WTC11 (cell line): ENCODE data around the gene KCNJ14. TPM values are rescaled to one million over a fixed set of nuclear protein-coding genes. Genes with fewer than 3 reads are reported as not detected.
A peak's percentile ranks its signal among the peaks of the same experiment; 100 is the strongest.

ENCODE experiments used
- ATAC-seq: fragments of 200-7000 bp; cut with Tn5 transposase; 2 replicates; pipeline ENCODE4 v1.10.0; 2021; ENCODE audit warnings: mild to moderate bottlenecking, moderate library complexity
- CTCF ChIA-PET: fragments of 300-600 bp; sonication (Branson Sonifier 250); formaldehyde crosslinking; loops from one replicate; lab custom pipeline; 2021; ENCODE audit warnings: antibody characterized with exemption; lab: Charles Lee
- POLR2A ChIA-PET: fragments of 350-600 bp; sonication (Branson Sonifier 250); formaldehyde crosslinking; loops from one replicate; lab custom pipeline; 2021; ENCODE audit warnings: antibody characterized with exemption; lab: Charles Lee
- DNase-seq: peaks from one replicate; pipeline ENCODE4 v3.0.0; 2021; ENCODE audit warnings: low spot score
- H3K27ac Mint-ChIP-seq: 2 replicates; pipeline ENCODE4 v1.8.0; 2021; ENCODE audit warnings: mixed read lengths
- H3K27me3 Mint-ChIP-seq: 2 replicates; pipeline ENCODE4 v1.8.0; 2021; ENCODE audit warnings: low read depth, mild to moderate bottlenecking, moderate library complexity, mixed read lengths
- H3K36me3 Mint-ChIP-seq: 2 replicates; pipeline ENCODE4 v1.8.0; 2021; ENCODE audit warnings: mixed read lengths
- H3K4me1 Mint-ChIP-seq: 2 replicates; pipeline ENCODE4 v1.8.0; 2022; ENCODE audit warnings: mixed read lengths
- H3K4me3 Mint-ChIP-seq: 2 replicates; pipeline ENCODE4 v1.8.0; 2021; ENCODE audit warnings: mild to moderate bottlenecking, moderate library complexity, mixed read lengths
- H3K9me3 Mint-ChIP-seq: 2 replicates; pipeline ENCODE4 v1.8.0; 2021; ENCODE audit warnings: mixed read lengths
- AFF4 ChIP-seq: sonication (generic); formaldehyde crosslinking; IDR thresholded peaks from 2 replicates; pipeline ENCODE4 v1.8.1; 2023; ENCODE audit warnings: mild to moderate bottlenecking, missing genetic modification reagents, borderline replicate concordance
- CREB1 ChIP-seq: sonication (generic); formaldehyde crosslinking; IDR thresholded peaks from 2 replicates; pipeline ENCODE4 v1.8.0; 2023; ENCODE audit warnings: mild to moderate bottlenecking, missing genetic modification reagents
- CREM ChIP-seq: sonication (generic); formaldehyde crosslinking; IDR thresholded peaks from 2 replicates; pipeline ENCODE4 v1.8.1; 2022; ENCODE audit warnings: mild to moderate bottlenecking, missing genetic modification reagents, moderate library complexity
- ELF4 ChIP-seq: sonication (generic); formaldehyde crosslinking; IDR thresholded peaks from 2 replicates; pipeline ENCODE4 v1.8.1; 2022; ENCODE audit warnings: low read depth, mild to moderate bottlenecking, moderate library complexity, missing genetic modification reagents
- ESRRA ChIP-seq: sonication (generic); formaldehyde crosslinking; IDR thresholded peaks from 2 replicates; pipeline ENCODE4 v1.8.1; 2022; ENCODE audit warnings: mild to moderate bottlenecking, missing genetic modification reagents, borderline replicate concordance
- FOXK1 ChIP-seq: sonication (generic); formaldehyde crosslinking; IDR thresholded peaks from 2 replicates; pipeline ENCODE4 v1.8.0; 2022; ENCODE audit warnings: mild to moderate bottlenecking, moderate library complexity, missing genetic modification reagents
- HMGA2 ChIP-seq: fragments of 250-450 bp; sonication (Bioruptor Pico); IDR thresholded peaks from 2 replicates; pipeline ENCODE4 v1.4.0; 2021; ENCODE audit warnings: mild to moderate bottlenecking, moderate library complexity
- JUN ChIP-seq: sonication (generic); formaldehyde crosslinking; IDR thresholded peaks from 2 replicates; pipeline ENCODE4 v1.8.0; 2023; ENCODE audit warnings: mild to moderate bottlenecking, missing genetic modification reagents
- MLX ChIP-seq: sonication (generic); formaldehyde crosslinking; IDR thresholded peaks from 2 replicates; pipeline ENCODE4 v1.8.1; 2023; ENCODE audit warnings: mild to moderate bottlenecking, missing genetic modification reagents, moderate library complexity
- MYBL2 ChIP-seq: sonication (generic); formaldehyde crosslinking; IDR thresholded peaks from 2 replicates; pipeline ENCODE4 v1.8.1; 2023; ENCODE audit warnings: mild to moderate bottlenecking, moderate library complexity, missing genetic modification reagents
- NFYB ChIP-seq: sonication (generic); formaldehyde crosslinking; conservative IDR thresholded peaks from 2 replicates; pipeline ENCODE4 v1.8.0; 2022; ENCODE audit warnings: low read depth, missing genetic modification reagents
- NR3C1 ChIP-seq: sonication (generic); formaldehyde crosslinking; conservative IDR thresholded peaks from 2 replicates; pipeline ENCODE4 v1.8.1; 2023; ENCODE audit warnings: low read depth, mild to moderate bottlenecking, missing genetic modification reagents
- PRDM15 ChIP-seq: sonication (generic); formaldehyde crosslinking; IDR thresholded peaks from 2 replicates; pipeline ENCODE4 v1.8.0; 2022; ENCODE audit warnings: missing genetic modification reagents
- RELA ChIP-seq: sonication (generic); formaldehyde crosslinking; IDR thresholded peaks from 2 replicates; pipeline ENCODE4 v1.8.1; 2022; ENCODE audit warnings: missing genetic modification reagents, mild to moderate bottlenecking, borderline replicate concordance
- SP1 ChIP-seq: sonication (generic); formaldehyde crosslinking; conservative IDR thresholded peaks from 2 replicates; pipeline ENCODE4 v1.8.1; 2022; ENCODE audit warnings: missing genetic modification reagents
- TCF7 ChIP-seq: sonication (generic); formaldehyde crosslinking; IDR thresholded peaks from 2 replicates; pipeline ENCODE4 v1.8.0; 2022; ENCODE audit warnings: mild to moderate bottlenecking, low read depth, missing genetic modification reagents, moderate library complexity
- TEAD1 ChIP-seq: sonication (generic); formaldehyde crosslinking; IDR thresholded peaks from 2 replicates; pipeline ENCODE4 v1.8.0; 2022; ENCODE audit warnings: mild to moderate bottlenecking, missing genetic modification reagents
- USF2 ChIP-seq: sonication (generic); formaldehyde crosslinking; IDR thresholded peaks from 2 replicates; pipeline ENCODE4 v1.8.1; 2023; ENCODE audit warnings: mild to moderate bottlenecking, missing genetic modification reagents, moderate library complexity
- ZNF232 ChIP-seq: sonication (generic); formaldehyde crosslinking; IDR thresholded peaks from 2 replicates; pipeline ENCODE4 v1.8.0; 2022; ENCODE audit warnings: mild to moderate bottlenecking, missing genetic modification reagents
- ZNF281 ChIP-seq: sonication (generic); formaldehyde crosslinking; IDR thresholded peaks from 2 replicates; pipeline ENCODE4 v1.8.0; 2023; ENCODE audit warnings: mild to moderate bottlenecking, missing genetic modification reagents
- ZSCAN18 ChIP-seq: fragments of 250-450 bp; sonication (Bioruptor Pico); IDR thresholded peaks from 2 replicates; pipeline ENCODE4 v2.1.2; 2022; ENCODE audit warnings: mild to moderate bottlenecking, moderate library complexity
- total RNA-seq: library from RNA; stranded (reverse); gene quantifications from 3 replicates; pipeline ENCODE4 v1.2.3, GENCODE V29; 2021

Gene KCNJ14
- total RNA-seq, 1 experiment from 2014 or later, result 1.4 TPM

- no peak for TF ChIP-seq ZSCAN18 (CRISPR knock-in tag)
- TF ChIP-seq SP1, result peak; percentile 96
- no peak for TF ChIP-seq PRDM15 (CRISPR knock-in tag)
- TF ChIP-seq TCF7 (CRISPR knock-in tag), result no peak
- TF ChIP-seq FOXK1 (CRISPR knock-in tag), result peak; percentile 58; the same call in 1 of the 2 replicates
- TF ChIP-seq CREM (CRISPR knock-in tag), result no peak
- TF ChIP-seq MLX (CRISPR knock-in tag), result no peak
- TF ChIP-seq HMGA2 (CRISPR knock-in tag), result no peak
- TF ChIP-seq JUN, result no peak
- no peak for TF ChIP-seq ELF4
- no peak for TF ChIP-seq USF2 (CRISPR knock-in tag)
- 0 out of 2 replicates have a peak, but pooled peaks have one; percentile 12 for TF ChIP-seq ZNF232 (CRISPR knock-in tag)
- TF ChIP-seq RELA, result no peak
- TF ChIP-seq AFF4 (CRISPR knock-in tag), result no peak
- no peak for TF ChIP-seq CREB1 (CRISPR knock-in tag)
- TF ChIP-seq NFYB (CRISPR knock-in tag), result peak; percentile 96
Observed at GRCh38 chr19:48468772-48469288, 13.5 kb downstream of the KCNJ14 start (continued).

- Mint-ChIP-seq H3K4me1 (peaks cover 8% of the 10 kb centered on the region), H3K9me3 (no peaks in the 10 kb centered on the region), H3K36me3 (peaks cover 35% of the 10 kb centered on the region), H3K27me3 (peaks cover 18% of the 10 kb centered on the region), H3K4me3 (peak within 1 kb of the TSS; percentile 82), H3K27ac (peak within 1 kb of the TSS; percentile 85)
- ChIA-PET CTCF (interaction anchor here (0.9 to 1.9 kb wide), 7 partner anchors 18 to 148 kb away, joined by 3 to 9 read pairs (median 5); partner anchors contain the start of gene KDELR1), POLR2A (interaction anchor here (0.8 to 1.5 kb wide), 3 partner anchors 11 to 105 kb away, joined by 3 to 4 read pairs (median 3); partner anchors contain the start of gene SYNGR4)
- DNase-seq, result peak; percentile 88
- peak; percentile 25 for ATAC-seq
- 0 out of 2 replicates have a peak, but pooled peaks have one; percentile 26 for TF ChIP-seq NR3C1 (CRISPR knock-in tag)
- peak; percentile 71; the same call in 1 of the 2 replicates for TF ChIP-seq ESRRA (CRISPR knock-in tag)
- peak; percentile 64; the same call in 1 of the 2 replicates for TF ChIP-seq TEAD1 (CRISPR knock-in tag)
- peak; percentile 83; the same call in 1 of the 2 replicates for TF ChIP-seq MYBL2
- TF ChIP-seq JUN, result 0 out of 2 replicates have a peak, but pooled peaks have one; percentile 64
- TF ChIP-seq ZNF281 (CRISPR knock-in tag), result no peak
Observed at GRCh38 chr19:48469289-48469881, 14.0 kb downstream of the KCNJ14 start, which contains the start of gene CYTH2. Gene CYTH2, plus strand, starts transcription at chr19:48469369. Its CDS starts 139 bp downstream, at chr19:48469508.
